SK-N-SH (cell line): Measurements from ENCODE around the gene NISCH. TPM values are rescaled to one million over a fixed set of nuclear protein-coding genes. Genes with fewer than 3 reads are reported as not detected.
A peak's percentile ranks its signal among the peaks of the same experiment; 100 is the strongest.

Experiments used
- CTCF ChIA-PET: fragments of 300-600, 350-600 bp; formaldehyde crosslinking; extraction: SDS; loops from one replicate; lab custom pipeline; 2021; lab: Yijun Ruan, JAX
- POLR2A ChIA-PET: fragments of 350-600 bp; sonication (Branson Sonifier 250); formaldehyde crosslinking; extraction: SDS; loops from one replicate; lab custom pipeline; 2020; ENCODE audit warnings: antibody characterized with exemption, inconsistent platforms; lab: Yijun Ruan, JAX
- DNase-seq: peaks from one replicate; pipeline ENCODE4 v3.0.0; 2012
- H2AFZ ChIP-seq: fragments of 200-600 bp; sonication (generic); 2 replicates; pipeline ENCODE4 v1.8.1; 2016; ENCODE audit warnings: antibody characterized with exemption, mild to moderate bottlenecking, low read depth
- H3F3A ChIP-seq: fragments of 200-600 bp; sonication (generic); replicated peaks from 2 replicates; pipeline ENCODE3; 2016; ENCODE audit warnings: antibody characterized with exemption, mild to moderate bottlenecking; ENCODE audit not compliant: insufficient read depth
- H3K27ac ChIP-seq, 2 experiments: fragments of 200-500 bp in 1 of 2; fragments of 200-600 bp in 1 of 2; sonication (Bioruptor generic) in 1 of 2; sonication (generic), shearing (Covaris generic) in 1 of 2; 2 replicates each; pipeline versions ENCODE4 v1.5.1 to v1.6.1; 2014 to 2016; ENCODE audit warnings: low read depth in 2 of 2, inconsistent platforms in 1 of 2, low read length in 1 of 2, mild to moderate bottlenecking in 1 of 2, mixed read lengths in 1 of 2
- H3K27me3 ChIP-seq: fragments of 200-600 bp; sonication (generic), shearing (Covaris generic); 2 replicates; pipeline ENCODE4 v1.6.1; 2016; ENCODE audit warnings: mixed run types; ENCODE audit not compliant: insufficient read depth
- H3K36me3 ChIP-seq, 2 experiments: fragments of 200-500 bp in 1 of 2; fragments of 200-600 bp in 1 of 2; sonication (Bioruptor generic) in 1 of 2; sonication (generic) in 1 of 2; replicated peaks in 1 of 2; 2 replicates each; pipeline versions ENCODE3 to v1.5.1; 2014 to 2016; ENCODE audit warnings: low read length in 1 of 2, mild to moderate bottlenecking in 1 of 2; ENCODE audit not compliant: insufficient read depth in 2 of 2, control insufficient read depth in 1 of 2
- H3K4me1 ChIP-seq, 2 experiments: fragments of 200-500 bp in 1 of 2; fragments of 200-600 bp in 1 of 2; sonication (Bioruptor generic) in 1 of 2; sonication (generic), shearing (Covaris generic) in 1 of 2; 2 replicates each; pipeline versions ENCODE4 v1.5.1 to v1.6.1; 2014 to 2016; ENCODE audit warnings: low read depth in 1 of 2, low read length in 1 of 2, mixed run types in 1 of 2; ENCODE audit not compliant: insufficient read depth in 2 of 2, control insufficient read depth in 1 of 2
- H3K4me2 ChIP-seq: fragments of 200-600 bp; sonication (generic), shearing (Covaris generic); 2 replicates; pipeline ENCODE4 v1.6.1; 2017; ENCODE audit warnings: mixed run types
- H3K4me3 ChIP-seq, 2 experiments: fragments of 200-500 bp in 1 of 2; fragments of 200-600 bp in 1 of 2; sonication (Bioruptor generic) in 1 of 2; sonication (generic), shearing (Covaris generic) in 1 of 2; 2 replicates each; pipeline versions ENCODE4 v1.5.1 to v1.8.1; 2014 to 2016; ENCODE audit warnings: low read depth in 2 of 2, inconsistent platforms in 1 of 2, low read length in 1 of 2, mild to moderate bottlenecking in 1 of 2, mixed read lengths in 1 of 2, moderate library complexity in 1 of 2
- H3K79me2 ChIP-seq: fragments of 200-600 bp; sonication (generic); 2 replicates; pipeline ENCODE4 v1.8.1; 2017; ENCODE audit warnings: mild to moderate bottlenecking; ENCODE audit not compliant: insufficient read depth
- H3K9ac ChIP-seq: fragments of 200-600 bp; sonication (generic); 2 replicates; pipeline ENCODE4 v1.6.1; 2017; ENCODE audit warnings: mixed run types
- H3K9me2 ChIP-seq: fragments of 200-600 bp; sonication (generic); 2 replicates; pipeline ENCODE4 v1.6.1; 2017; ENCODE audit warnings: mixed run types
- H3K9me3 ChIP-seq: fragments of 200-600 bp; sonication (generic); 2 replicates; pipeline ENCODE4 v1.6.1; 2017; ENCODE audit warnings: mixed run types, mild to moderate bottlenecking, moderate library complexity
- H4K20me1 ChIP-seq: fragments of 200-600 bp; sonication (generic); 2 replicates; pipeline ENCODE4 v1.6.1; 2017; ENCODE audit warnings: mild to moderate bottlenecking, mixed run types; ENCODE audit not compliant: insufficient read depth
- CHD2 ChIP-seq: fragments of 150-350 bp; IDR thresholded peaks from 2 replicates; pipeline ENCODE4 v1.6.1; 2018; ENCODE audit warnings: low read length; ENCODE audit not compliant: partially characterized antibody
- EP300 ChIP-seq, 2 experiments: IDR thresholded peaks; 2 replicates each; pipeline versions ENCODE4 v1.4.0 to v1.6.1; 2012; ENCODE audit warnings: borderline replicate concordance in 1 of 2, low read depth in 1 of 2, low read length in 1 of 2
- FOSL2 ChIP-seq: IDR thresholded peaks from 2 replicates; pipeline ENCODE4 v1.4.0; 2012; ENCODE audit warnings: low read depth, mild to moderate bottlenecking, moderate library complexity, borderline replicate concordance
- FOXJ3 ChIP-seq: sonication (generic); formaldehyde crosslinking; IDR thresholded peaks from 2 replicates; pipeline ENCODE4 v1.5.1; 2020; ENCODE audit warnings: mild to moderate bottlenecking, missing genetic modification reagents
- GABPA ChIP-seq: IDR thresholded peaks from 2 replicates; pipeline ENCODE4 v1.4.0; 2012; ENCODE audit warnings: low read depth, mild to moderate bottlenecking
- JUND ChIP-seq: IDR thresholded peaks from 2 replicates; pipeline ENCODE4 v1.4.0; 2012
- MEF2A ChIP-seq: IDR thresholded peaks from 2 replicates; pipeline ENCODE4 v1.4.0; 2012; ENCODE audit warnings: low read depth, borderline replicate concordance
- MXI1 ChIP-seq: IDR thresholded peaks from 2 replicates; pipeline ENCODE4 v1.6.1; 2012; ENCODE audit warnings: mild to moderate bottlenecking, low read depth, low read length, improper control_type of control experiment
- RAD21 ChIP-seq: IDR thresholded peaks from 2 replicates; pipeline ENCODE4 v1.6.1; 2012; ENCODE audit warnings: mild to moderate bottlenecking, low read length
- RCOR1 ChIP-seq: fragments of 150-350 bp; IDR thresholded peaks from 2 replicates; pipeline ENCODE4 v1.6.1; 2017; ENCODE audit warnings: antibody characterized with exemption, low read length
- SIN3A ChIP-seq: IDR thresholded peaks from 2 replicates; pipeline ENCODE4 v1.6.1; 2012; ENCODE audit warnings: low read depth, mild to moderate bottlenecking, low read length, moderate library complexity, borderline replicate concordance
- SMC3 ChIP-seq: IDR thresholded peaks from 2 replicates; pipeline ENCODE4 v1.6.1; 2012; ENCODE audit warnings: low read depth, low read length, improper control_type of control experiment
- TCF12 ChIP-seq: IDR thresholded peaks from 2 replicates; pipeline ENCODE4 v1.4.0; 2012
- YY1 ChIP-seq: IDR thresholded peaks from 2 replicates; pipeline ENCODE4 v1.4.0; 2012; ENCODE audit warnings: low read depth, mild to moderate bottlenecking
- WGBS: methylation state at CpG from one replicate; pipeline ENCODE4 v1.1.6; 2017; ENCODE audit warnings: low lambda C conversion rate; 5-methylcytosine and 5-hydroxymethylcytosine counted together
- polyA plus RNA-seq, 3 experiments: library from polyadenylated mRNA; depleted of rRNA; stranded (reverse); fragments of >200 nt; gene quantifications; 2 replicates each; pipeline ENCODE4 v1.2.3, GENCODE V29; 2012
- TF ChIP-seq, protein P1 (sequence below): fragments of 200-600 bp; sonication (generic); IDR thresholded peaks from 2 replicates; pipeline ENCODE4 v1.6.1; 2017; ENCODE audit warnings: antibody characterized with exemption, mild to moderate bottlenecking, moderate library complexity
- TF ChIP-seq, protein P2 (sequence below): IDR thresholded peaks from 2 replicates; pipeline ENCODE4 v1.4.0; 2012; ENCODE audit warnings: low read depth, borderline replicate concordance
- TF ChIP-seq, protein P3 (sequence below): IDR thresholded peaks from 2 replicates; pipeline ENCODE4 v1.4.0; 2012; ENCODE audit warnings: low read depth, borderline replicate concordance
- TF ChIP-seq, protein P4 (sequence below): fragments of 150-350 bp; IDR thresholded peaks from 2 replicates; pipeline ENCODE4 v1.6.1; 2016; ENCODE audit warnings: mild to moderate bottlenecking, low read depth, low read length
- TF ChIP-seq, protein P5 (sequence below): IDR thresholded peaks from 2 replicates; pipeline ENCODE4; 2012

The NISCH gene
- polyA plus RNA-seq, 1 of the 3 experiments (the other 2 are of a cell fraction): 77.5 TPM

DNA sequence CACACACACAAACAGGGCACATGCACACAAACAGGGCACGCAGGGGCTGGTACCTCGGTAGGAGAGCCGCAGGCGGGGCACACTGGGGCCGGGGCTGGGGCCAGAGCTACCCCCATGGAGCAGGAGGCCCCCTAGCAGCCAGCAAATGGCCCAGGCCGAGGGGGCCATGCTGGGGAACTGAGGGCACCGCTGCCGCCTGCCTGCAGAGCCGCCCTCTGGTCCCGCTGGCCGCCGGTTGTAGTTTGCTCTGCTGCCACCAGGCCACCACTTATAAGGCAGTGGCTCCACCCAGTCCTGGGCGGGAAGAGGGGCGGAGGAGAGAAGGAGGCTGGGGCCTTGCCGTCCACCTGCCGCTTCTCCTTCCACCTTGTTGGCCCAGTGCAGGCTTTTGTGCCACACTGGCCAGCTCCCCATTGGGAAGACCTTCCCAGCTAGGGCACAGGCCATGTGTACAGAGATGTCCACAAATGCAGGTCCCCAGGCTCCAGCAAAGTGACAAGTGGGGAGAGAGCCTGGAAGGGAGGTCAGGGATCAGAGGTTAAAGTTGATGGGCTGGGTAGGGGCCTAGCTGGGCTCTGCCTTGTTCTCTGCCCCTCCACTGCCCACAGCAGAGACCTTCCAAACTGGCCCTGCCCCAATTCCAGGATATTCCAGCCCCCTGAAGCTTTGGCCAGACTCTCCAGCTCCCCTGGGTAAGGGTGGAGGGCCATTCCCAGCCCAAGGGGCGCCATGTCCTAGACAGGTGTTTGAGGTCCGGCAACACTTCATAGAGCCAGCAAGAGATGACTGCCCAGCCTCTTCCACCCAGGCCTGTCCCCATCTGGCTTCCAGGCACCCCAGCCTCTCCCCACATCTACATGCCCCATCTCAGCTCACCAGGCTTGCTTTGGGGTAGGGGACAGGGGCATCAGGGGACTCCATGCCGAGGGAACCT is 10.3 kb upstream of the NISCH start, which contains the start of gene SEMA3G:
Gene SEMA3G (minus strand): TSS at position 244 of the 934 bp plus-strand sequence. CDS start 76 bp downstream, at position 168.
- Histone ChIP-seq H3K36me3 (no peaks in the 10 kb centered on the region), H3K4me1 (peaks cover 0 to 5% of the 10 kb centered on the region in 2 experiments; a peak in 1 of 4 replicates), H3K9ac (no peak within 1 kb of the TSS), H3K9me2 (no peaks in the 10 kb centered on the region), H3K27me3 (no peaks in the 10 kb centered on the region), H3F3A (no peaks in the 10 kb centered on the region), H4K20me1 (no peaks in the 10 kb centered on the region), H2AFZ (no peak within 1 kb of the TSS), H3K27ac (no peak within 1 kb of the TSS), H3K4me3 (no peak within 1 kb of the TSS), H3K4me2 (no peak within 1 kb of the TSS), H3K9me3 (no peaks in the 10 kb centered on the region), H3K79me2 (no peaks in the 10 kb centered on the region)
- TF ChIP-seq, protein P1, sequence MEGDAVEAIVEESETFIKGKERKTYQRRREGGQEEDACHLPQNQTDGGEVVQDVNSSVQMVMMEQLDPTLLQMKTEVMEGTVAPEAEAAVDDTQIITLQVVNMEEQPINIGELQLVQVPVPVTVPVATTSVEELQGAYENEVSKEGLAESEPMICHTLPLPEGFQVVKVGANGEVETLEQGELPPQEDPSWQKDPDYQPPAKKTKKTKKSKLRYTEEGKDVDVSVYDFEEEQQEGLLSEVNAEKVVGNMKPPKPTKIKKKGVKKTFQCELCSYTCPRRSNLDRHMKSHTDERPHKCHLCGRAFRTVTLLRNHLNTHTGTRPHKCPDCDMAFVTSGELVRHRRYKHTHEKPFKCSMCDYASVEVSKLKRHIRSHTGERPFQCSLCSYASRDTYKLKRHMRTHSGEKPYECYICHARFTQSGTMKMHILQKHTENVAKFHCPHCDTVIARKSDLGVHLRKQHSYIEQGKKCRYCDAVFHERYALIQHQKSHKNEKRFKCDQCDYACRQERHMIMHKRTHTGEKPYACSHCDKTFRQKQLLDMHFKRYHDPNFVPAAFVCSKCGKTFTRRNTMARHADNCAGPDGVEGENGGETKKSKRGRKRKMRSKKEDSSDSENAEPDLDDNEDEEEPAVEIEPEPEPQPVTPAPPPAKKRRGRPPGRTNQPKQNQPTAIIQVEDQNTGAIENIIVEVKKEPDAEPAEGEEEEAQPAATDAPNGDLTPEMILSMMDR: peak; percentile 40; the same call in 1 of the 2 replicates
- TF ChIP-seq CHD2 (no peak), YY1 (no peak)
- TF ChIP-seq, protein P2, sequence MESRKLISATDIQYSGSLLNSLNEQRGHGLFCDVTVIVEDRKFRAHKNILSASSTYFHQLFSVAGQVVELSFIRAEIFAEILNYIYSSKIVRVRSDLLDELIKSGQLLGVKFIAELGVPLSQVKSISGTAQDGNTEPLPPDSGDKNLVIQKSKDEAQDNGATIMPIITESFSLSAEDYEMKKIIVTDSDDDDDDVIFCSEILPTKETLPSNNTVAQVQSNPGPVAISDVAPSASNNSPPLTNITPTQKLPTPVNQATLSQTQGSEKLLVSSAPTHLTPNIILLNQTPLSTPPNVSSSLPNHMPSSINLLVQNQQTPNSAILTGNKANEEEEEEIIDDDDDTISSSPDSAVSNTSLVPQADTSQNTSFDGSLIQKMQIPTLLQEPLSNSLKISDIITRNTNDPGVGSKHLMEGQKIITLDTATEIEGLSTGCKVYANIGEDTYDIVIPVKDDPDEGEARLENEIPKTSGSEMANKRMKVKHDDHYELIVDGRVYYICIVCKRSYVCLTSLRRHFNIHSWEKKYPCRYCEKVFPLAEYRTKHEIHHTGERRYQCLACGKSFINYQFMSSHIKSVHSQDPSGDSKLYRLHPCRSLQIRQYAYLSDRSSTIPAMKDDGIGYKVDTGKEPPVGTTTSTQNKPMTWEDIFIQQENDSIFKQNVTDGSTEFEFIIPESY: no peak
- WGBS: 48% methylated on average over 8 of the region's 19 CpGs
- ChIA-PET POLR2A (no interaction called here), CTCF (interaction anchor here (1.3 to 16.5 kb wide), 11 partner anchors 13 to 444 kb away, joined by 3 to 578 read pairs (median 11); no protein-coding TSS in a partner anchor)
- DNase-seq: peak; percentile 84

DNA sequence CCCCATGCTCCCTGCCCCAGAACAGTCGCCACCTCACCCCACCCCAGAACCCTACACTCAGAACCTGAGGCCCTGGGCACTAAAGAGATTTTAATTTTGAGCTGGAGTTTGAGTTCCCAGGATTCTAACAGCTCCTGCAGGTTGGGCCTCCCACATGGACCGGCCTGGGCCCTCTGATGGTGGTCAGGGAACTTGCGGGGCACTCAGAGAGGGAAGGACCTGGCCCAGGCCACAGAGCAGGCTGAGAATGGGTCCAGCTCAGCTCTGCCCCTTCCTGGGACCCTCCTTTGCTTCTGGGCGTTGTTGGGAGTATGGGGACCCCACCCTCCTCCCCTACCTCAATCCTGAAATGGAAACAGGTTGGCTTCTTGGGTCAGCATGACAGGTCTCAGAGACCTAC is 9.4 kb upstream of the NISCH start:
- Histone ChIP-seq H3K9ac (no peak overlapping the region), H3K27me3 (no peaks in the 10 kb centered on the region), H3F3A (no peaks in the 10 kb centered on the region), H4K20me1 (no peaks in the 10 kb centered on the region), H3K9me2 (no peaks in the 10 kb centered on the region), H3K4me1 (peaks cover 0 to 6% of the 10 kb centered on the region in 2 experiments; a peak in 1 of 4 replicates), H3K4me2 (no peak overlapping the region), H3K36me3 (no peaks in the 10 kb centered on the region), H3K79me2 (no peaks in the 10 kb centered on the region), H3K9me3 (no peaks in the 10 kb centered on the region), H2AFZ (no peak overlapping the region), H3K27ac (no peak overlapping the region), H3K4me3 (no peak overlapping the region)
- WGBS: no CpG with 5 or more reads among the region's 4 CpGs
- no peak for DNase-seq
- POLR2A ChIA-PET: interaction anchor here (0.6 kb wide), 1 partner anchor 49 kb away, joined by 3 read pairs; no protein-coding TSS in a partner anchor
- CTCF ChIA-PET: interaction anchor here (0.8 to 16.5 kb wide), 24 partner anchors 12 to 445 kb away, joined by 3 to 578 read pairs (median 5); no protein-coding TSS in a partner anchor
- TF ChIP-seq GABPA: no peak
- TF ChIP-seq, protein P3, sequence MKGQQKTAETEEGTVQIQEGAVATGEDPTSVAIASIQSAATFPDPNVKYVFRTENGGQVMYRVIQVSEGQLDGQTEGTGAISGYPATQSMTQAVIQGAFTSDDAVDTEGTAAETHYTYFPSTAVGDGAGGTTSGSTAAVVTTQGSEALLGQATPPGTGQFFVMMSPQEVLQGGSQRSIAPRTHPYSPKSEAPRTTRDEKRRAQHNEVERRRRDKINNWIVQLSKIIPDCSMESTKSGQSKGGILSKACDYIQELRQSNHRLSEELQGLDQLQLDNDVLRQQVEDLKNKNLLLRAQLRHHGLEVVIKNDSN: no peak
- TF ChIP-seq FOSL2: no peak
- TF ChIP-seq, protein P4, sequence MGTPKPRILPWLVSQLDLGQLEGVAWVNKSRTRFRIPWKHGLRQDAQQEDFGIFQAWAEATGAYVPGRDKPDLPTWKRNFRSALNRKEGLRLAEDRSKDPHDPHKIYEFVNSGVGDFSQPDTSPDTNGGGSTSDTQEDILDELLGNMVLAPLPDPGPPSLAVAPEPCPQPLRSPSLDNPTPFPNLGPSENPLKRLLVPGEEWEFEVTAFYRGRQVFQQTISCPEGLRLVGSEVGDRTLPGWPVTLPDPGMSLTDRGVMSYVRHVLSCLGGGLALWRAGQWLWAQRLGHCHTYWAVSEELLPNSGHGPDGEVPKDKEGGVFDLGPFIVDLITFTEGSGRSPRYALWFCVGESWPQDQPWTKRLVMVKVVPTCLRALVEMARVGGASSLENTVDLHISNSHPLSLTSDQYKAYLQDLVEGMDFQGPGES: no peak
- no peak for TF ChIP-seq FOXJ3
- no peak for TF ChIP-seq RCOR1
- no peak for TF ChIP-seq RAD21
- no peak for TF ChIP-seq SMC3
- TF ChIP-seq SIN3A: no peak
- TF ChIP-seq MEF2A: no peak
- no peak for TF ChIP-seq TCF12
- TF ChIP-seq JUND: no peak
- TF ChIP-seq EP300 (IDR thresholded peaks at IDR 0.05; ENCODE audit: borderline replicate concordance in 1 of 2, low read depth in 1 of 2, low read length in 1 of 2): no peak
- TF ChIP-seq YY1: no peak
- TF ChIP-seq, protein P5, sequence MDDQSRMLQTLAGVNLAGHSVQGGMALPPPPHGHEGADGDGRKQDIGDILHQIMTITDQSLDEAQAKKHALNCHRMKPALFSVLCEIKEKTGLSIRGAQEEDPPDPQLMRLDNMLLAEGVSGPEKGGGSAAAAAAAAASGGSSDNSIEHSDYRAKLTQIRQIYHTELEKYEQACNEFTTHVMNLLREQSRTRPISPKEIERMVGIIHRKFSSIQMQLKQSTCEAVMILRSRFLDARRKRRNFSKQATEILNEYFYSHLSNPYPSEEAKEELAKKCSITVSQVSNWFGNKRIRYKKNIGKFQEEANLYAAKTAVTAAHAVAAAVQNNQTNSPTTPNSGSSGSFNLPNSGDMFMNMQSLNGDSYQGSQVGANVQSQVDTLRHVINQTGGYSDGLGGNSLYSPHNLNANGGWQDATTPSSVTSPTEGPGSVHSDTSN: no peak
- no peak for TF ChIP-seq MXI1
